Lower lobe of right lung (tissue), 2 donors: ENCODE measurements around the gene IFNLR1. TPM values are rescaled to one million over a fixed set of nuclear protein-coding genes. Genes with fewer than 3 reads are reported as not detected.

Experiments
- ATAC-seq, 2 donors: fragments of 200-7000 bp; cut with Tn5 transposase; one replicate each; pipeline ENCODE4 v1.9.1; 2020 to 2022; ENCODE audit warnings: mild to moderate bottlenecking in 2 of 2, moderate library complexity in 2 of 2
- DNase-seq: peaks from one replicate; pipeline ENCODE4 v3.0.0-alpha.2; 2020
- H3K27ac ChIP-seq: fragments of 200-600 bp; one replicate; pipeline ENCODE4 v1.8.0; 2022
- H3K27me3 ChIP-seq: fragments of 200-600 bp; one replicate; pipeline ENCODE4 v1.8.0; 2022; ENCODE audit warnings: low read depth
- H3K36me3 ChIP-seq: fragments of 200-600 bp; one replicate; pipeline ENCODE4 v1.8.0; 2022; ENCODE audit warnings: mild to moderate bottlenecking
- H3K4me1 ChIP-seq: fragments of 200-600 bp; one replicate; pipeline ENCODE4 v1.8.0; 2022
- H3K4me3 ChIP-seq: fragments of 200-600 bp; one replicate; pipeline ENCODE4 v1.8.0; 2022; ENCODE audit warnings: mild to moderate bottlenecking
- H3K9me3 ChIP-seq: fragments of 200-600 bp; one replicate; pipeline ENCODE4 v1.8.0; 2022
- intact Hi-C: fragments of 100-400 bp; cut with DNase I; formaldehyde crosslinking; loops from one replicate; pipeline ENCODE4 v1.11.0; 2022
- total RNA-seq: library from RNA; stranded (reverse); fragmentation: NEBNext Ultra II Directional; extraction: Animal tissue kit (Norgen Biotek cat#: 25700); gene quantifications from one replicate; pipeline ENCODE4 v1.2.1, GENCODE V29; 2021
- TF ChIP-seq, protein P1 (sequence below): fragments of 200-600 bp; IDR thresholded peaks from one replicate; pipeline ENCODE4 v1.8.0; 2022; ENCODE audit warnings: antibody characterized with exemption, mild to moderate bottlenecking
- donor health status: DM: no; HTN: yes; CAD: no; lungs with severe emphysema.

Gene IFNLR1
- total RNA-seq, 1 donor from 2014 or later, result 11.7 TPM

DNA sequence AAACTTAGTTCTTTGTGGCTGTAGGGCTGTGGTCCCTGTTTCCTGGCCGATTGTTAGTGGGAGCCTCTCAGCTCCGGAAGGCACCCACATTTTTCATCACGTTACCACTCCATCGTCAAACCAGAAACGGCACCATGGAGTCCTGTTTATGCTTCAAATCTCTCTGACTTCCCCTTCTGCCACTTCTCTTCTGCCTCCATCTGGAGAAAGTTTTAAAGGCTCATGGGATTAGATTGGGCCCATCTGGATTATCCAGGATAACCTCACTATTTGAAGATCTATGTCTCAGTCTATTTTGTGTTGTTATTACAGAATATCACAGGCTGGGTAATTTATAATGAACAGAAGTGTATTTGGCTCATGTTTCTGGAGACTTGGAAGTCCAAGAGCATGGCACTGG is 24.9 kb downstream of the IFNLR1 start:
- intact Hi-C loops, result no loop called here
- TF ChIP-seq, protein P1, sequence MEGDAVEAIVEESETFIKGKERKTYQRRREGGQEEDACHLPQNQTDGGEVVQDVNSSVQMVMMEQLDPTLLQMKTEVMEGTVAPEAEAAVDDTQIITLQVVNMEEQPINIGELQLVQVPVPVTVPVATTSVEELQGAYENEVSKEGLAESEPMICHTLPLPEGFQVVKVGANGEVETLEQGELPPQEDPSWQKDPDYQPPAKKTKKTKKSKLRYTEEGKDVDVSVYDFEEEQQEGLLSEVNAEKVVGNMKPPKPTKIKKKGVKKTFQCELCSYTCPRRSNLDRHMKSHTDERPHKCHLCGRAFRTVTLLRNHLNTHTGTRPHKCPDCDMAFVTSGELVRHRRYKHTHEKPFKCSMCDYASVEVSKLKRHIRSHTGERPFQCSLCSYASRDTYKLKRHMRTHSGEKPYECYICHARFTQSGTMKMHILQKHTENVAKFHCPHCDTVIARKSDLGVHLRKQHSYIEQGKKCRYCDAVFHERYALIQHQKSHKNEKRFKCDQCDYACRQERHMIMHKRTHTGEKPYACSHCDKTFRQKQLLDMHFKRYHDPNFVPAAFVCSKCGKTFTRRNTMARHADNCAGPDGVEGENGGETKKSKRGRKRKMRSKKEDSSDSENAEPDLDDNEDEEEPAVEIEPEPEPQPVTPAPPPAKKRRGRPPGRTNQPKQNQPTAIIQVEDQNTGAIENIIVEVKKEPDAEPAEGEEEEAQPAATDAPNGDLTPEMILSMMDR, result no peak
- Histone ChIP-seq H3K4me1 (no peaks in the 10 kb centered on the region), H3K27me3 (no peaks in the 10 kb centered on the region), H3K36me3 (peaks cover 4% of the 10 kb centered on the region), H3K4me3 (no peak overlapping the region), H3K9me3 (no peaks in the 10 kb centered on the region), H3K27ac (no peak overlapping the region)
- no peak for DNase-seq
- ATAC-seq, result no peak

DNA sequence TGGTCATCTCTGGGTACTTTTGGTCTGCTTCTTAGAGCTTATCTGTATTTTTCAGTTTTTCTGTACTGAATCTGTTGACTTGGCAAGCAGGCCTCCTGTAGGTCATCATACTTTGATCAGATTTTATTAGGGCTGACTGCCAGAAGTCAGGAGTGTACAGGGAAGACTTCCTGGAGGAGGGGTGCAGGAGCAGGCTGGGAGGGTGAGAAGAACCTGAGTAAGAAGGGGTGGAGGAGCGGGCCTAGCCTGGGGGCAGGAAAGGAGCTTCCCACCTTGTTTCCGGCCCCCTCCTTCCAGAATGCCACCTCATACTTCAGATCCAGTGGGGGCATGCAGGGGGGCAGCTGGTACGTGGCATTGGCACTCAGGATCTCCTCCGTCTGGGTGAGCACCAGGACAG is 25.8 kb downstream of the IFNLR1 start:
- ATAC-seq, result no peak
- no peaks in the 10 kb centered on the region for H3K9me3 ChIP-seq

DNA sequence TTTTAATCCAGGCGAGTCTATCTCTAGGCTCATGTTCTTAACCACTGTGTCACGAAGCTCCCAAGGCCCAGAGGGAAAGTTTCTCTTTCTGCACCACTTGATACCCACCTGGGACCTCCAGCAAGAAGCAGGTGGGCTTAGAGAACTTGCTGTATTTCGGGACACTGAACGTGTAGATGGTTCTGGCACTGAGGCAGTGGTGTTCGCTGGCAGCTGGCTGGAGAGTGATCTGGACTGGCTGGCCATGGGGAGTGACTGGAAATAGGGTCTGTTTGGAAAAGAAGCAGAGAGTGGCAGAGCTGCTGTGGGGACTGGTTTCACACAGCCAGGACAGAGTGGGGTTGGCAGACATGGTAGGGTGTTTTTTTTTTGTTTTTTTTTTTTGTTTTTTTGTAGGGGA is 27.7 kb downstream of the IFNLR1 start:
- Histone ChIP-seq H3K27ac (no peak overlapping the region), H3K36me3 (peaks cover 4% of the 10 kb centered on the region), H3K27me3 (no peaks in the 10 kb centered on the region), H3K9me3 (no peaks in the 10 kb centered on the region), H3K4me3 (no peak overlapping the region), H3K4me1 (no peaks in the 10 kb centered on the region)
- TF ChIP-seq, protein P1, result no peak
- ATAC-seq, result no peak
- DNase-seq, result no peak
- intact Hi-C loops, result no loop called here

More for the DNA sequence above, 25.8 kb downstream of the IFNLR1 start:
- Histone ChIP-seq H3K4me1 (no peaks in the 10 kb centered on the region), H3K27me3 (no peaks in the 10 kb centered on the region), H3K36me3 (peaks cover 4% of the 10 kb centered on the region), H3K27ac (no peak overlapping the region), H3K4me3 (no peak overlapping the region)
- TF ChIP-seq, protein P1, result no peak
- intact Hi-C loops, result no loop called here
- DNase-seq, result no peak

DNA sequence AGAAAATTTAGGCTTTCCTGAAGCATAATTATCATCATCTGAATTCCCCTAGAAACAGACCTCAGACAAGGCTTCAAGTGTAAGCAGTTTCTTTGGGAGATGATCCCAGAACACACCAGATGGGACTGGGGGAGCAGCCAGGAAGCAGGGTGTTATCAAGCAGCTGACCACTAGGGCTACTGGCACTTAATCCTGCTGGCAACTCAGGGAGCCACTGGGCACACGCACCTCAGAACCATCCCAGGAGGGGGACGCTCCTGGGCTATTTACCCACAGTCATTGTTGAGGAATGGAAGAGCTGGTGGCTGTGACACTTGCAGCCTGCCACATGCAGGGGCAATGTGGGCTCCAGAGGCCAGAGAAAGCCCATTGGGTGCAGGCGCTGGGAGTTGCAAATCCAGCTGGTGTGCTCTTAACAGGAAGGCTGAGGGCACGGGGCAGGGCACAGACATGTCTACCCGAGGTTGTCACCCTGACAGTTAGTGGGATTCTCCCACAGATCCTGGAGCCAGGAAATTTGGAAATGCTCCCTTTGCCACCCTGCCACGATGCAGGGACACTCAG is 29.1 kb downstream of the IFNLR1 start:
- no peak for ATAC-seq
- TF ChIP-seq, protein P1, result peak; percentile 14

DNA sequence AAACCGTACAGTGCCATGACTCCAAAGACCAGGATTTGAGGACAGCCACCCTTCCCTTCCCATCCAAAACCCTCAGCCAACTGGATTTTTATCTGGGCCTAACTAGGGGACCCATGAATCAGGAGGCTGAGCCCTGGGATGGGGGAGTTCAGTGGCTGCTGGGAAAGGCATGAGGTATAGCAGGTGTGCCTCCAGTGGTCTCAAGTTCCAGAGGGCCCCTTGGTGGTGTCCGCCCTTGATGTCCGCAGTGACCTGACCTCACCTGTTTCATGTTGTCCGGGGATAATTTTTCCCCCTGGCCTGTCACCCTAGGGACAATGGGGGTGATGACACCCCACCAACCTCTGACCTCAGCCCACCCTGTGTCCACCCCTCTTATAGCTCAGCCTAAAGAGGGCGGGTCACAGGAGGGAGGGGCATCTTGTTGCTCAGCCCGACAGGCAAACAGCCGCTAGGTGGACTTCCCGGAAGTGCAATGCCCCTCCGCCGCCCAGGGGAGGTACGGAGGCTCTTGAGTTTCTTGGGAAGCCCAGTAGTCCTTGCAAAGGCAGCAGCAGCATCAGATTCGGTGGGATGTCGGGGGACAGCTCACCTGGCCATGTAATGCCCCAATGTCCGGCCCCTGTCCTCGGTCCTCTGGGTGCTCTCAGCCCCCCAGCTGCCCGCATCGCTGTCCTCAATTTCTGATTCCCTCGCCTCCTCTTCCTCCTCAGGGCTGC is 30.4 kb downstream of the IFNLR1 start:
- ATAC-seq (no peak), DNase-seq (no peak)
- no peak overlapping the region for H3K27ac ChIP-seq
- peaks cover 7% of the 10 kb centered on the region for H3K27me3 ChIP-seq
- H3K4me3 ChIP-seq, result no peak overlapping the region
- H3K36me3 ChIP-seq, result peaks cover 3% of the 10 kb centered on the region
- H3K4me1 ChIP-seq, result no peaks in the 10 kb centered on the region
- no peaks in the 10 kb centered on the region for H3K9me3 ChIP-seq
- intact Hi-C loops, result no loop called here
- TF ChIP-seq, protein P1, result no peak

More for the DNA sequence above, 29.1 kb downstream of the IFNLR1 start:
- Histone ChIP-seq H3K9me3 (no peaks in the 10 kb centered on the region), H3K27me3 (no peaks in the 10 kb centered on the region), H3K36me3 (peaks cover 4% of the 10 kb centered on the region), H3K27ac (no peak overlapping the region), H3K4me3 (no peak overlapping the region), H3K4me1 (no peaks in the 10 kb centered on the region)
- no peak for DNase-seq
- intact Hi-C loops, result no loop called here
